ENCODE measurements around the gene MRPS9.
A peak's percentile ranks its signal among the peaks of the same experiment; 100 is the strongest.

MRPS9 gene

GRCh38 chr2:105117565-105117964, 79.7 kb downstream of the MRPS9 start:
- Histone ChIP-seq H3K36me3 (no peaks in the 10 kb centered on the region), H3K4me1 (peaks cover 3% of the 10 kb centered on the region)
- peak; percentile 55 for DNase-seq

DNA sequence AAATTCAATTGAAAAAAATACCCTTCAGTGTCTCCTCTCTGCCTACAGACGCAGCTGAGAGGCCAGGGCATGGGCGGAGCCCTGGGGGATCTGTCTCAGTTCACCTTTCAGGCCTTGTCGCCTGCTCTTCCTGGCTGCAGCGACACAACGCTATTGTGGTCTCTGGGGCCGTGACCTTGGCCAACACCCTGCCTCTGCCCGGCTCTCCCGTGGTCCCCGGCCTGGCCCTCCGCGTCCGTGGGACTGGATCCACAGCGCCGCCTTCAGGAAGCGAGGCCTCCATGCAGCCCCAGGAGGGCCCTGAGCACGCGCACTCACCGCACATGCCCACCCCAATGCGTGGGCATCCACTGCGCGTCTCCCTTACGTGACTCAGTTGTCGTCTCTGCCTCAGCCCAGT, 81.1 kb downstream of the MRPS9 start:
- Histone ChIP-seq H3K9me3 (no peaks in the 10 kb centered on the region), H3K4me1 (peaks cover 3% of the 10 kb centered on the region), H3K27me3 (no peaks in the 10 kb centered on the region), H3K36me3 (no peaks in the 10 kb centered on the region), H3K4me3 (ENCODE audit: low read depth, low read length) (no peak overlapping the region)
- no peak for DNase-seq
- no peak for TF ChIP-seq CTCF (IDR thresholded peaks at IDR 0.05; ENCODE audit: low read depth, low read length)

More at GRCh38 chr2:105117565-105117964, 79.7 kb downstream of the MRPS9 start:
- TF ChIP-seq CTCF (IDR thresholded peaks at IDR 0.05; ENCODE audit: low read depth, low read length): no peak
- no peaks in the 10 kb centered on the region for H3K9me3 ChIP-seq
- no peaks in the 10 kb centered on the region for H3K27me3 ChIP-seq
- no peak overlapping the region for H3K4me3 ChIP-seq (ENCODE audit: low read depth, low read length)

DNA sequence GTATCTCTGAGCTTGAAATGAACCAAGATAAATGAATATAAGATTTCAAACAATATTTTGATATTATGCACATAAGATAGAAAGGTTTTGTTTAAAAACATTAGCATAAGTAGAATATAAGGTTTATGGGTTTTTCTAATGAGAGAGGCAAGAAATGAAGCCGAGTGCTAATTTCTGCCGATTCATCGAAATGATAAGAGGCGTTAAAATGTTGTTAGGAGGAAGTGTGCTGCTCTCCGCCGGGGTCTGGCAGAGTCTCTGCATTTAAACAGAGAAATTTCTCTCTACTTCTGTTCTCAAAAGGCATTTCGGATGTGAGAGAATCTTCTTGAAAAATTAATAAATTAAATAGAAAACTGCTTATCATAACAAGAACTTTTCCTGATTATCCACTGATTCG, 83.6 kb downstream of the MRPS9 start:
- H3K4me1 ChIP-seq: peaks cover 3% of the 10 kb centered on the region
- no peaks in the 10 kb centered on the region for H3K27me3 ChIP-seq
- no peak for DNase-seq
- no peak for TF ChIP-seq CTCF (IDR thresholded peaks at IDR 0.05; ENCODE audit: low read depth, low read length)
- H3K4me3 ChIP-seq (ENCODE audit: low read depth, low read length): no peak overlapping the region
- H3K36me3 ChIP-seq: no peaks in the 10 kb centered on the region
- H3K9me3 ChIP-seq: no peaks in the 10 kb centered on the region

DNA sequence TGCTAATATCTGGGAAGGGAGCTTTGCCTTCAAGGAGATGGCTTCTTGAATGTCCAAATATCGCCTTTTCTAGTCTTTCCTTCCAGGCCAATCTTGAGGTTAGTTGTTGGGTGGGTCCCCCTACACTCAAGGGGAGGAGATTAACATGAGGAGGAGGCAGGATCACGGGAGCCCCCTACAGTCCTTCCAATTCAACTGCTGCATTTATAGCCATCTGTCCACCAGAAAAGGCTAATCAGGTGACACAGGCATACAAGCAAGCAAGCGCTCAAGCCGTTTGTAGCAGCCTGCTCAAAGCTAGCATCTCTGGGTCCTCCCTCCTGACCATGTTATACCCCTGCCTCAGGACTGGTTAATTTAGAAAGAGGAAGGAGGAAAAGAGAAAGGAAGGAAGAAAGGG, 87.6 kb downstream of the MRPS9 start:
- Histone ChIP-seq H3K4me1 (no peaks in the 10 kb centered on the region), H3K36me3 (no peaks in the 10 kb centered on the region), H3K9me3 (no peaks in the 10 kb centered on the region), H3K27me3 (no peaks in the 10 kb centered on the region), H3K4me3 (ENCODE audit: low read depth, low read length) (no peak overlapping the region)
- no peak for DNase-seq
- TF ChIP-seq CTCF (IDR thresholded peaks at IDR 0.05; ENCODE audit: low read depth, low read length): no peak

DNA sequence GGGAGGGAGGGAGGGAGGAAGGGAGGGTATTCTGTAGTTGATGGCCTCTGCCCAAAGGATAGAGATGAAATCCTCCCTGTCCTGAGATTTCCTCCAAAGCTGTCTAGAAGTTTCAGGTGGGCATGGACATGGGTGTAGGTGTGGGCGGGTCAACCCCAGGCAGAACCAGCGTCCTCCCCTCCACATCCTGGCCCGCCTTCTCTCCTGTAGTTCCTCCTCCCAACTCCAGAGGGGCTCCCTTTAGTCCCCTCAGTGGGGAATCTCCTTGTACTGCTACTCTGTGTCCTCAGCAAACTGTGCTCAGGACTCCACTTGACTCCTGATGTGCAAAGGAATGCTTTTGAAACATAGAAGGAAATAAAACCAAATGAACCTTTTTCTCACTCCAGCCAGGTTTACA, 88.1 kb downstream of the MRPS9 start:
- TF ChIP-seq CTCF (IDR thresholded peaks at IDR 0.05; ENCODE audit: low read depth, low read length): no peak
- Histone ChIP-seq H3K4me3 (ENCODE audit: low read depth, low read length) (no peak overlapping the region), H3K27me3 (no peaks in the 10 kb centered on the region), H3K36me3 (no peaks in the 10 kb centered on the region), H3K9me3 (no peaks in the 10 kb centered on the region), H3K4me1 (no peaks in the 10 kb centered on the region)
- DNase-seq: no peak

DNA sequence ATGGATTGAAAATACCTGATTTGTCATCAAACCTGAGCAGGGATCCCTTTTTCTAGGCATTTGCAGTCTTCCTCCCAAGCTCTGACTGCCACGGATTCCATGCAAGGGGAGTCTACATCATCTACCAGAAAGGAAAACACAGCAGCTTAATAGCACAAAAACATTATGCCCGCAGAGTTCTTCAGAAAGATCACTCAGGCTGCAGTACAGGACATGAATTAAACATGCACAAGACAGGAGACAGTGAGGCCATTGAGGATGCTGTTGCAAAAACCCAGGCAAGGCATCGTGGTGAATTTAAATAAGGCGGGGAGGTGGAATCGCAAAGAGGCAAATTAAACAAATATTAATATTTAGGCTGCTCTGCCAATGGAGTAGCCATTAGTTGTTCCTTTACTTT, 88.5 kb downstream of the MRPS9 start:
- Histone ChIP-seq H3K27me3 (no peaks in the 10 kb centered on the region), H3K9me3 (no peaks in the 10 kb centered on the region), H3K4me1 (no peaks in the 10 kb centered on the region), H3K4me3 (ENCODE audit: low read depth, low read length) (no peak overlapping the region), H3K36me3 (no peaks in the 10 kb centered on the region)
- TF ChIP-seq CTCF (IDR thresholded peaks at IDR 0.05; ENCODE audit: low read depth, low read length): no peak
- DNase-seq: no peak
